ENCODE data around the gene GMNN. TPM values are rescaled to one million over a fixed set of nuclear protein-coding genes. Genes with fewer than 3 reads are reported as not detected.
A peak's percentile ranks its signal among the peaks of the same experiment; 100 is the strongest.
"Not testable (repeated sequence)": the region's sequence is repeated elsewhere in the genome, so short reads cannot be mapped to it uniquely, and the experiment has no call there.

Gene GMNN
- total RNA-seq, 1 donor from 2014 or later = 17.1 TPM

DNA sequence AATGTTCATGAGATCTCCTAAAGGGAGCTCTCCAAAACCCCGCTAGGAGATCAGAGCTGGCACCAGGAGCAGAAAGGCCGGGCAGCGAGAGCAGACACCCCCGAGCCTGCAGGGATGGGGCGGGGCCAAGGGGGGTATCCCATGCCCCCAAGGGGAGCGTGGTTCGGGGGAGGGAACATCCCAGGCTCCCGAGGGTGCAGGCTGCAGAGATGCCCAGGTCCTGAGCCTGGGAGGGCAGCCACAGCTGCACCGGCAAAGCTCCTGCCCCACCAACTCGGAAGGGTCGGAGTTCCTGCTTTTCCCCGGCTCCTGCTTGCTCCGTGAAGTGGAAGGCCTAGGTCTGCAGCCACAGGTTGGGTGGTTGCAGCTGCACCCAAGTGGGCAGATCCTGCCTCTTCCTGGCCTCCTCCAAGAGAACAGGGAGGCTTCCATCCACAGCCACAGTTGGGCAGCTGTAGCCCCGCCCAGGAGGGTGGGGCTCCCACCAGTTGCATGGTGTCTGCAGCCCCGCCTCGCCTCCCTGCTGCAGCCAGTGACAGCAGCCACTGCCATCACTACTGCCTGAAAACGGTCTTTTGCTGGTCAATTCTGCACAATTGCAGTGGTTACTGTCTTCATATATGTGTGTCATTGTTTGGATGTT lies 13.4 kb upstream of the GMNN start:
- DNase-seq (ENCODE audit: low spot score) = no peak

GRCh38 chr6:24761851-24762250 lies 12.9 kb upstream of the GMNN start:
- no peak for DNase-seq (ENCODE audit: low spot score)

DNA sequence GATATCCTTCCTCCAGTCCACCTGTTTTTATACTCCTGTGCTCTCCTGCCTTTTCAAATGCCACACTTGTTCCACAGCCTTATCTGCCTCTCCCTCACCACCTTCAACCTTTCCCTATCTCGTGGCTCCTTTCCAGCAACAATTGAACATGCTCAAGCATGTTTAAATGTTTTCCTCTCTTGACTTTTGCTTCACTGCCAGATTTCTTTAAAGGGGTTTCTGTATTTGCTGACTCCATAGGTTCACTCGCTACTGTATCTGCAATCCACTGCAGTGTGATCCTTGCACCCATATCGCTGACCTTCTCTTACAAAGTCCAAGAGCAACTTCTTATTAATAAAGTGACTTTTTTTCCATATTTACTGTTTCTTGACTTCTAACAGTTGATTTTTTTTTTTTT lies 11.2 kb upstream of the GMNN start:
- DNase-seq (ENCODE audit: low spot score) = peak; percentile 32

DNA sequence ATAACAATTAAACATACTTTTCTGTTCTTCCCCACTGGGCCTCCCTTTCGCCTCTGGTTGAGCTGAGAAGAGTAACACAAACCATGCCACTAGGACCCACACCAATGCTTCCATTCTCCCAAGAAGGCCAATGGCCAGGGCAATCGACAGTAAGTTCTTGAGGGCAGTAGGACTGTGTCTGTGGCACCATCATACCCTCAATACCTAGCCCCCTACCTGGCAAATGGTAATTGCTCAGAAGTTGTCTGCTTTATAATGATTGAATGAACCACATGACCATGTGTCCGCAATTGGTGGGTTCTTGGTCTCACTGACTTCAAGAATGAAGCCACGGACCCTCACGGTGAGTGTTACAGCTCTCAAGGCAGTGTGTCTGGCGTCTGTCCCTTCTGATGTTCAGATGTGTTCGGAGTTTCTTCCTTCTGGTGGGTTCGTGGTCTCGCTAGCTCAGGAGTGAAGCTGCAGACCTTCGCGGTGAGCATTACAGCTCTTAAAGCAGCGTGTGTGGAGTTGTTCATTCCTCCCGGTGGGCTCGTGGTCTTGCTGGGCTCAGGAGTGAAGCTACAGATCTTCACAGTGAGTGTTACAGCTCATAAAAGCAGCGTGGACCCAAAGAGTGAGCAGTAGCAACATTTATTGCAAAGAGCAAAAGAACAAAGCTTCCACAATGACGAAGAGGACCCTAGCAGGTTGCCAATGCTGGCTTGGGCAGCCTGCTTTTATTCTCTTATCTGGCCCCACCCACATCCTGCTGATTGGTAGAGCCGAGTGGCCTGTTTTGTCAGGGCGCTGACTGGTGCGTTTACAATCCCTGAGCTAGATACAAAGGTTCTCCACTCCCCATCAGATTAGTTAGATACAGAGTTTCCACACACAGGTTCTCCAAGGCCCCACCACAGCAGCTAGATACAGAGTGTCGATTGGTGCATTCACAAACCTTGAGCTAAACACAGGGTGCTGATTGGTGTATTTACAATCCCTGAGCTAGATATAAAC lies 9.6 kb upstream of the GMNN start:
- DNase-seq (ENCODE audit: low spot score) = not testable (repeated sequence)

DNA sequence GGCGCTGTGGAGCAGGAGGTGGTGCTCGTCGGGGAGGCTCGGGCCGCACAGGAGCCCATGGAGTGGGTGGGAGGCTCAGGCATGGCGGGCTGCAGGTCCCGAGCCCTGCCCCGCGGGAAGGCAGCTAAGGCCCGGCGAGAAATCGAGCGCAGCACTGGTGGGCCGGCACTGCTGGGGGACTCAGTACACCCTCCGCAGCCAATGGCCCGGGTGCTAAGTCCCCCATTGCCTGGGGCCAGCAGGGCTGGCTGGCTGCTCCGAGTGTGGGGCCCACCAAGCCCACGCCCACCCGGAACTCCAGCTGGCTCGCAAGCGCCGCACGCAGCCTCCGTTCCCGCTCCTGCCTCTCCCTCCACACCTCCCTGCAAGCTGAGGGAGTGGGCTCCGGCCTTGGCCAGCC lies 8.8 kb upstream of the GMNN start:
- not testable (repeated sequence) for DNase-seq (ENCODE audit: low spot score)

GRCh38 chr6:24766680-24767462 lies 7.9 kb upstream of the GMNN start:
- DNase-seq (ENCODE audit: low spot score) = peak; percentile 18

GRCh38 chr6:24768361-24768760 lies 6.4 kb upstream of the GMNN start:
- DNase-seq (ENCODE audit: low spot score) = no peak

GRCh38 chr6:24775520-24776058 lies 852 bp downstream of the GMNN start:
- no peak for DNase-seq (ENCODE audit: low spot score)

GRCh38 chr6:24777227-24777626 lies 2.5 kb downstream of the GMNN start:
- DNase-seq (ENCODE audit: low spot score) = no peak

DNA sequence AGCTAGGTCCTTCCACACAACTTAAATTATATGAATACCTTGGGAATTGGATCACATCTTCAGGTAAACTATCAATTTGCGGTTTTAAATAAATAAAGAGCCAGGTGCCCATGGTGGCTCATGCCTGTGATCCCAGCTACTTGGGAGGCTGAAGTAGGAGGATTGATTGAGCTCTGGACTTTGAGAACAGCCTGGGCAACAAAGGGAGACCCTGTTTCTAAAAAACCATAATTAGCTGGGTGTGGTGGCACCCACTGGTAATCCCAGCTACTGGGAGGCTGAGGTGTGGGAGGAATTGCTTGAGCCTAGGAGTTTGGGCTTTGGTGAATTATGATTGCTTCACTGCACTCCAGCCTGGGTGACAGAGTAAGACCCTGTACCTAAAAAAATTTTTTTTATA lies 3.4 kb downstream of the GMNN start:
- no peak for DNase-seq (ENCODE audit: low spot score)

DNA sequence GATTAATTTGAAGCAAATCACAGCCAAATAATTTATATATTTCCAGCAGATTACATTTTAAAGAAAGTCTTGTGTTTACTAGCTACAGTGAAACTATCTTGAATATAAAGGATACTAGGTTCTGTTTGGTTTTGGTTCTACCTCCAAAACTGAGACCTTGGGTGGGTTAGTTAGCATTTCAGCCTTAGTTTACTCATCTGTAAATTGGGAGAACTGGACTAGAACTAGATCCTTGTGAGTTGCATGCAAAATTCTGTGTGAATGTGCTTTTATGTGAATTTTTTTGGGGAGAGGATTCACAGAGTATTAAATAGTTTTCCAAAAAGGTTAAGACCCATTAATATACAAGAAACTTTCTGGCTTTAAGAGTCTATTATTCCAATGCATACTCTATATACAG lies 4.1 kb downstream of the GMNN start:
- no peak for DNase-seq (ENCODE audit: low spot score)

GRCh38 chr6:24779416-24780016 lies 4.8 kb downstream of the GMNN start:
- no peak for DNase-seq (ENCODE audit: low spot score)

GRCh38 chr6:24780206-24780605 lies 5.5 kb downstream of the GMNN start:
- DNase-seq (ENCODE audit: low spot score) = no peak

- no peak for DNase-seq (ENCODE audit: low spot score)
These were observed 13.4 kb downstream of the GMNN start for GRCh38 chr6:24788031-24788665.

- no peak for DNase-seq (ENCODE audit: low spot score)
These were observed 20.4 kb downstream of the GMNN start for GRCh38 chr6:24795106-24795505.

GRCh38 chr6:24796616-24797290 lies 22.0 kb downstream of the GMNN start:
- DNase-seq (ENCODE audit: low spot score) = no peak

DNA sequence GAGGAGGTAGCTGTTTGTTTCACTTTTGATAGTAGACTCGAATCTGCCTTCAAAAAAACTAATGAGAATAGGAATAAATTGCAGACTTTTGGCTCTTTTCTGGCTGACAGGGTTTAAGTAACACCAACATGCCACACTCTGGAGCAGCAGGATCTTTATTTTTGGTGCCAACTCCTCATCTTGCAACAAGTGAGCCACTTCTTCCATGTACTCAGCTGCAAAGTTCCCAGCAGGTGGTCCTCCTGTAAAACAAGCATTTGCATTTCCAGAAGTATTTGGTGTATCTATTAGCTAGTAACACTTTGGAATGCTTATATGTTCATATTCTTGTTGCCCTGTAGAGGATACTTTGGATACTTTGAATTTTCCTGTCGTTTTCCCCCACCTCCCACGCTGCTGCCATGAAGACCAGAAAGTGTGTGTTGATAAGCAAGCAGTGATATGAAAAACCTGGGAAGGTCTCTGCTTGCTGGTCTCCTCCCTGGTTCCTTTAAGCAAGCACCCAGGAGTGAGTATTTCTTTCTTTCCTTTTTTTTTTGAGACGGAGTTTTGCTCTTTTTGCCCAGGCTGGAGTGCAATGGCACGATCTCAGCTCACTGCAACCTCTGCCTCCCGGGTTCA lies 23.0 kb downstream of the GMNN start:
- no peak for DNase-seq (ENCODE audit: low spot score)

- DNase-seq (ENCODE audit: low spot score) = no peak
These were observed 24.2 kb downstream of the GMNN start, which contains the start of gene ARMH2 for GRCh38 chr6:24798740-24799540. Gene ARMH2, minus strand, starts transcription at chr6:24798917. Its CDS starts 60 bp downstream, at chr6:24798857.

DNA sequence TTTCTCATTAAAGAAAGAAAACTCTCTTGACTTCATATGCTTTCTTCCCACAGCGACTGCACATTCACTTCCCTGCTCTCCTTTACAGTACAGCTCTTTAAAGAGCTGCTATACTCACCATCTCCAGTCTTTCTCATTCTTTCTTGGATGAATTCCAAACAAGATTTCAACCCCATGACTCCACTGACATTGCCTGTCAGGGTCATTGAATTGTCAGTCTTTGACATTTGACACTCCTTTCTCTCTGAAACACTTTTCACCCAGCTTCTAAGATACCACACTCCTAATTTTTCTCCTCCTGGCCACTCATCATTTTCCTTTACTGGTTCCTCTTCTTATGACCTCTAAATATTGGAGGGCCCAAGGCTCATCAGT lies 24.8 kb downstream of the GMNN start:
- DNase-seq (ENCODE audit: low spot score) = no peak
